H1 (cell line): ENCODE data around the gene DNAJC11. TPM values are rescaled to one million over a fixed set of nuclear protein-coding genes. Genes with fewer than 3 reads are reported as not detected.

Experiments
- CBX5 ChIP-seq: fragments of 300-800, 300-1000 bp; sonication (generic); IDR thresholded peaks from 2 replicates; pipeline ENCODE4 v1.7.1; 2016; ENCODE audit warnings: antibody characterized with exemption, low read length, low read depth
- CHD1 ChIP-seq: IDR thresholded peaks from 2 replicates; pipeline ENCODE4 v1.6.1; 2012; ENCODE audit warnings: low read depth, low read length, improper control_type of control experiment
- CHD2 ChIP-seq: IDR thresholded peaks from 2 replicates; pipeline ENCODE4 v1.6.1; 2012; ENCODE audit warnings: low read length, improper control_type of control experiment
- E2F6 ChIP-seq: IDR thresholded peaks from 2 replicates; pipeline ENCODE4 v1.6.1; 2012; ENCODE audit warnings: inconsistent platforms
- JUN ChIP-seq: IDR thresholded peaks from 2 replicates; pipeline ENCODE4 v1.6.1; 2011; ENCODE audit warnings: low read depth, mild to moderate bottlenecking, improper control_type of control experiment, low read length
- JUND ChIP-seq: IDR thresholded peaks from 2 replicates; pipeline ENCODE4 v1.6.1; 2011; ENCODE audit warnings: mild to moderate bottlenecking, improper control_type of control experiment, low read length
- KDM4A ChIP-seq: IDR thresholded peaks from one replicate; pipeline ENCODE4 v1.7.1; 2012; ENCODE audit warnings: low read depth, mild to moderate bottlenecking, moderate library complexity, low read length, inconsistent platforms; ENCODE audit not compliant: severe bottlenecking
- MAFK ChIP-seq: IDR thresholded peaks from 2 replicates; pipeline ENCODE4 v1.6.1; 2012; ENCODE audit warnings: low read depth, mild to moderate bottlenecking, improper control_type of control experiment, low read length
- NRF1 ChIP-seq: IDR thresholded peaks from 2 replicates; pipeline ENCODE4 v1.6.1; 2011; ENCODE audit warnings: mild to moderate bottlenecking, low read depth, low read length, improper control_type of control experiment
- POLR2A ChIP-seq, 2 experiments: IDR thresholded peaks; 1 replicate in 1 of 2; 2 replicates in 1 of 2; pipeline ENCODE4 v1.6.1; 2011; ENCODE audit warnings: low read depth in 2 of 2, low read length in 2 of 2, mild to moderate bottlenecking in 2 of 2; ENCODE audit errors: control extremely low read depth in 1 of 2
- POU5F1 ChIP-seq: IDR thresholded peaks from 2 replicates; pipeline ENCODE4 v1.6.1; 2011; ENCODE audit warnings: low read depth, mild to moderate bottlenecking, low read length, moderate library complexity
- RAD21 ChIP-seq, 2 experiments: IDR thresholded peaks in 1 of 2; conservative IDR thresholded peaks in 1 of 2; 2 replicates each; pipeline ENCODE4 v1.6.1; 2011; ENCODE audit warnings: low read depth in 2 of 2, low read length in 2 of 2, improper control_type of control experiment in 1 of 2, inconsistent platforms in 1 of 2, mild to moderate bottlenecking in 1 of 2, moderate library complexity in 1 of 2
- RBBP5 ChIP-seq: IDR thresholded peaks from 2 replicates; pipeline ENCODE4 v1.7.1; 2012; ENCODE audit warnings: low read depth, mild to moderate bottlenecking, inconsistent platforms, low read length, moderate library complexity, borderline replicate concordance
- SIX5 ChIP-seq: IDR thresholded peaks from 2 replicates; pipeline ENCODE4 v1.6.1; 2011; ENCODE audit warnings: mild to moderate bottlenecking, low read depth, low read length
- SP1 ChIP-seq: IDR thresholded peaks from 2 replicates; pipeline ENCODE4 v1.6.1; 2011; ENCODE audit warnings: low read depth, low read length
- SP2 ChIP-seq: IDR thresholded peaks from 2 replicates; pipeline ENCODE4 v1.6.1; 2012; ENCODE audit warnings: mild to moderate bottlenecking, low read length, inconsistent platforms
- SUZ12 ChIP-seq: fragments of 200-600 bp; sonication (generic); IDR thresholded peaks from 2 replicates; pipeline ENCODE4 v1.6.1; 2012; ENCODE audit warnings: mild to moderate bottlenecking, inconsistent platforms, low read length, moderate library complexity, mixed read lengths
- TAF1 ChIP-seq: IDR thresholded peaks from 2 replicates; pipeline ENCODE4 v1.6.1; 2011; ENCODE audit warnings: mild to moderate bottlenecking, low read depth, low read length
- TEAD4 ChIP-seq: IDR thresholded peaks from 2 replicates; pipeline ENCODE4 v1.6.1; 2012; ENCODE audit warnings: low read depth, low read length, inconsistent platforms, mixed read lengths
- YY1 ChIP-seq: IDR thresholded peaks from 2 replicates; pipeline ENCODE4 v1.6.1; 2011; ENCODE audit warnings: low read depth, mild to moderate bottlenecking, low read length
- ZNF274 ChIP-seq: IDR thresholded peaks from 2 replicates; pipeline ENCODE4 v1.7.0; 2012; ENCODE audit warnings: low read length, borderline replicate concordance; ENCODE audit errors: extremely low read depth
- polyA plus RNA-seq, 7 experiments: library from polyadenylated mRNA; depleted of rRNA in 3 of 7; stranded (reverse) in 5 of 7; unstranded in 2 of 7; fragments of >200 nt in 5 of 7; fragments of 200-250 nt in 2 of 7; gene quantifications; 1 replicate in 5 of 7; 2 replicates in 1 of 7; 4 replicates in 1 of 7; pipeline versions ENCODE4 v1.2.1 to v1.2.3, GENCODE V29; 2011 to 2013; ENCODE audit warnings: missing spikeins in 2 of 7, mixed read lengths in 2 of 7
- total RNA-seq: library from RNA; stranded (reverse); fragmentation: NEBNext Ultra II Directional; extraction: Animal tissue kit (Norgen Biotek cat#: 25700); gene quantifications from 2 replicates; pipeline ENCODE4 v1.2.1, GENCODE V29; 2021

The DNAJC11 gene
- total and polyA plus RNA-seq, 2 of the 8 experiments (the other 6 are each of a cell fraction or from before 2014, with no cell fraction given) = 43.9 to 90.9 TPM

GRCh38 chr1:6613361-6614018, 88.1 kb downstream of the DNAJC11 start, which contains the start of gene PHF13 (continued):
- no peak; the same call in 1 of the 2 replicates for TF ChIP-seq TAF1
- TF ChIP-seq CHD2 = no peak
- no peak for TF ChIP-seq CHD1
- TF ChIP-seq RBBP5 = no peak
- no peak for TF ChIP-seq ZNF274
- TF ChIP-seq SUZ12 = no peak
- no peak for TF ChIP-seq TEAD4
- no peak for TF ChIP-seq CBX5
- peak; percentile 76 for TF ChIP-seq KDM4A
- TF ChIP-seq POLR2A (IDR thresholded peaks at IDR 0.05; ENCODE audit: control extremely low read depth in 1 of 2, low read depth in 2 of 2, low read length in 2 of 2) = no peak; a peak in 1 of 3 replicates
- TF ChIP-seq YY1 = 0 out of 2 replicates have a peak, but pooled peaks have one; percentile 26
- no peak for TF ChIP-seq NRF1
- no peak for TF ChIP-seq JUND
- peak; percentile 51 for TF ChIP-seq E2F6
- TF ChIP-seq SP1 = peak; percentile 61; the same call in 1 of the 2 replicates
- peak; percentile 91 for TF ChIP-seq SIX5
- TF ChIP-seq JUN = no peak
- TF ChIP-seq POU5F1 = no peak
- no peak for TF ChIP-seq MAFK
- TF ChIP-seq SP2 = no peak
- no peak for TF ChIP-seq RAD21 (IDR thresholded peaks at IDR 0.05 in 1 of 2, conservative IDR thresholded peaks at IDR 0.05 in 1 of 2; ENCODE audit: low read depth in 2 of 2, low read length in 2 of 2)
